Astrocyte (in vitro differentiated cells and primary cell): Measurements from ENCODE around the gene ACACA.

Experiments used
- EZH2 ChIP-seq: IDR thresholded peaks from 2 replicates; pipeline ENCODE4 v1.6.1; 2012; ENCODE audit warnings: mild to moderate bottlenecking, low read length, inconsistent platforms; ENCODE audit not compliant: insufficient read depth
- TF ChIP-seq, protein P1 (sequence below): IDR thresholded peaks from 2 replicates; pipeline ENCODE4 v1.5.1; 2011; ENCODE audit warnings: low read depth, mild to moderate bottlenecking, inconsistent platforms, low read length, moderate library complexity; ENCODE audit not compliant: insufficient read depth

DNA sequence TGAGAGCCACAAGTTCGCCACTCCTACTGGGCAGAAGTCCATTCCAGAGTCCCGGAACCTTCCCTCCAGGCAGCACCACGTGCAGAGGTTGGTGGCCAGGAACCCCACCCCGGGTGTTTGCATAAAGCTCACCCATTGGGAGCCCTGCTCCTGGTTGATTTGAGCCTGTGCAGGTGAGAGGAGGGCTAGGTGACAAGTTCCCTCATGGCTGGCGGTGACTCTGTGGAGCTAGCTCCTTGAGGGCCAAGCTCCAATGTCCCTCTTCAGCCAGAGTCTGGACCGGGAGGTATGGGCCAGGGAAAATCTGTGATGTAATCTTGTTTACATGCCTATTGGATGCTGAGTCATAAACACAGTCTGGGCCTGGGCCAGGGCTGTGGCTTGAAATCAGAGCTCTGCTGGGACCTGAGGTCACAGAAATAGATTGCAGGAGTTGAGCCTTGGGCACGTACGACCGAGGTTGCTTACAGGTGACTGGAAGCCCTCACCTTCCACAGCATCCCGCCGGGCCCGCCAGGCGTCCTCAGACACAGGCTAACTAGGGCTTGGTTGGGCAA lies 339.0 kb downstream of the ACACA start:
- TF ChIP-seq, protein P1, sequence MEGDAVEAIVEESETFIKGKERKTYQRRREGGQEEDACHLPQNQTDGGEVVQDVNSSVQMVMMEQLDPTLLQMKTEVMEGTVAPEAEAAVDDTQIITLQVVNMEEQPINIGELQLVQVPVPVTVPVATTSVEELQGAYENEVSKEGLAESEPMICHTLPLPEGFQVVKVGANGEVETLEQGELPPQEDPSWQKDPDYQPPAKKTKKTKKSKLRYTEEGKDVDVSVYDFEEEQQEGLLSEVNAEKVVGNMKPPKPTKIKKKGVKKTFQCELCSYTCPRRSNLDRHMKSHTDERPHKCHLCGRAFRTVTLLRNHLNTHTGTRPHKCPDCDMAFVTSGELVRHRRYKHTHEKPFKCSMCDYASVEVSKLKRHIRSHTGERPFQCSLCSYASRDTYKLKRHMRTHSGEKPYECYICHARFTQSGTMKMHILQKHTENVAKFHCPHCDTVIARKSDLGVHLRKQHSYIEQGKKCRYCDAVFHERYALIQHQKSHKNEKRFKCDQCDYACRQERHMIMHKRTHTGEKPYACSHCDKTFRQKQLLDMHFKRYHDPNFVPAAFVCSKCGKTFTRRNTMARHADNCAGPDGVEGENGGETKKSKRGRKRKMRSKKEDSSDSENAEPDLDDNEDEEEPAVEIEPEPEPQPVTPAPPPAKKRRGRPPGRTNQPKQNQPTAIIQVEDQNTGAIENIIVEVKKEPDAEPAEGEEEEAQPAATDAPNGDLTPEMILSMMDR, result no peak
- no peak for TF ChIP-seq EZH2
